Heart left ventricle (tissue), 16 donors: ENCODE data around the gene CACNA1G. TPM values are rescaled to one million over a fixed set of nuclear protein-coding genes. Genes with fewer than 3 reads are reported as not detected.

Source experiments
- ATAC-seq, 4 donors: fragments of 200-7000 bp; cut with Tn5 transposase; one replicate each; pipeline ENCODE4 v1.9.1; 2020 to 2022; ENCODE audit warnings: moderate library complexity in 4 of 4, mild to moderate bottlenecking in 3 of 4, moderate number of reproducible peaks in 1 of 4
- DNase-seq, 5 donors: peaks; one replicate each; pipeline ENCODE4 v3.0.0-alpha.2; 2020
- H3K27ac ChIP-seq, 12 donors: fragments of 200-600 bp; sonication (generic) in 4 of 12; one replicate each; pipeline versions ENCODE4 v1.5.0 to v1.8.0; 2016 to 2022; ENCODE audit warnings: mild to moderate bottlenecking in 2 of 12
- H3K27me3 ChIP-seq, 9 donors: fragments of 200-600 bp; sonication (generic) in 2 of 9; one replicate each; pipeline versions ENCODE4 v1.5.1 to v1.8.0; 2016 to 2022; ENCODE audit warnings: mild to moderate bottlenecking in 3 of 9
- H3K36me3 ChIP-seq, 9 donors: fragments of 200-600 bp; sonication (generic) in 2 of 9; one replicate each; pipeline versions ENCODE4 v1.5.0 to v1.8.0; 2018 to 2022; ENCODE audit warnings: mild to moderate bottlenecking in 2 of 9
- H3K4me1 ChIP-seq, 12 donors: fragments of 200-600 bp; sonication (generic) in 4 of 12; one replicate each; pipeline versions ENCODE4 v1.5.0 to v1.8.0; 2016 to 2022; ENCODE audit warnings: mild to moderate bottlenecking in 3 of 12
- H3K4me3 ChIP-seq, 12 donors: fragments of 200-600 bp; sonication (generic) in 4 of 12; one replicate each; pipeline versions ENCODE4 v1.5.0 to v1.8.0; 2017 to 2022; ENCODE audit warnings: mild to moderate bottlenecking in 9 of 12, moderate library complexity in 4 of 12
- H3K9me3 ChIP-seq, 12 donors: fragments of 200-600 bp; sonication (generic) in 4 of 12; one replicate each; pipeline versions ENCODE4 v1.5.0 to v1.8.0; 2016 to 2022; ENCODE audit warnings: mild to moderate bottlenecking in 1 of 12
- POLR2A ChIP-seq, 2 donors: fragments of 450-650 bp; IDR thresholded peaks; one replicate each; pipeline ENCODE4 v1.6.1; 2017; ENCODE audit warnings: antibody characterized with exemption in 2 of 2, mild to moderate bottlenecking in 2 of 2, moderate library complexity in 2 of 2
- WGBS, 4 donors: extraction: QIAGEN DNeasy Blood & Tissue Kit in 2 of 4; methylation state at CpG; one replicate each; pipeline versions ENCODE4 v1.1.5 to v1.1.7; 2013 to 2018; 5-methylcytosine and 5-hydroxymethylcytosine counted together
- intact Hi-C, 10 donors: fragments of 100-400 bp; cut with DNase I; formaldehyde crosslinking; loops; one replicate each; pipeline versions ENCODE4 v1.11.1 to v1.14.2; 2022
- polyA plus RNA-seq, 2 donors: library from polyadenylated mRNA; stranded (reverse); fragments of 200-250 nt; gene quantifications; one replicate each; pipeline ENCODE4 v1.2.3, GENCODE V29; 2013
- total RNA-seq, 9 donors: library from RNA; depleted of rRNA in 2 of 9; stranded (reverse); fragments of >200 nt in 2 of 9; fragmentation: NEBNext Ultra II Directional in 3 of 9; extraction: Animal tissue kit (Norgen Biotek cat#: 25700) in 3 of 9; gene quantifications; one replicate each; pipeline versions ENCODE4 v1.1.0 to v1.2.4, GENCODE V29; 2016 to 2023
- TF ChIP-seq, protein P1 (sequence below), 12 donors: fragments of 200-600 bp; sonication (generic) in 4 of 12; IDR thresholded peaks; one replicate each; pipeline versions ENCODE4 v1.5.0 to v1.8.0; 2018 to 2022; ENCODE audit warnings: antibody characterized with exemption in 12 of 12, mild to moderate bottlenecking in 5 of 12
- donor health status: ischemic (EF 13 %, LVEDD 7.1; RV severe dilation, severe dysfunction).
- donor health status: healthy with polysubstance abuse.
- donor health status: DM: no; HTN: yes; CAD: no.
- donor health status: DM: no; HTN: no; CAD: no.
- donor health status: ischemic (EF 25% LVEDD 6.9; RV normal size, moderate dysfunction).
- donor health status: ischemic (EF 25% LVEDD 5.7; RV mildly dilated, moderate dysfunction).
- donor health status: healthy.
- donor health status: DM: yes; HTN: yes; CAD: no.
- donor health status: ischemic (EF 35%, LVEDD 5.7; RV mildly dilated, moderate dysfunction).
- donor health status: nonischemic (EF 11% LVEDD 7.7; RV severe dilation, severe dysfunction).
- donor health status: DM: yes; HTN: yes; CAD: no.
- donor health status: PGD.
- donor health status: ischemic (EF 29% LVEDD 5.4; RV normal size, mild dysfunction).
- donor health status: nonischemic (EF 23%, LVEDD 6.1; RV moderate dilation, normal function).

Gene CACNA1G
- total and polyA plus RNA-seq, 11 donors = 0.02 to 0.48 (median 0.13) TPM; not detected in 1

GRCh38 chr17:50664788-50665458, 104.4 kb downstream of the CACNA1G start:
- DNase-seq (no peak), ATAC-seq (no peak)
- H3K36me3 ChIP-seq = no peaks in the 10 kb centered on the region
- no peaks in the 10 kb centered on the region for H3K9me3 ChIP-seq
- H3K27me3 ChIP-seq = no peaks in the 10 kb centered on the region
- H3K27ac ChIP-seq = no peak overlapping the region
- intact Hi-C loops = no loop called here
- TF ChIP-seq, protein P1, sequence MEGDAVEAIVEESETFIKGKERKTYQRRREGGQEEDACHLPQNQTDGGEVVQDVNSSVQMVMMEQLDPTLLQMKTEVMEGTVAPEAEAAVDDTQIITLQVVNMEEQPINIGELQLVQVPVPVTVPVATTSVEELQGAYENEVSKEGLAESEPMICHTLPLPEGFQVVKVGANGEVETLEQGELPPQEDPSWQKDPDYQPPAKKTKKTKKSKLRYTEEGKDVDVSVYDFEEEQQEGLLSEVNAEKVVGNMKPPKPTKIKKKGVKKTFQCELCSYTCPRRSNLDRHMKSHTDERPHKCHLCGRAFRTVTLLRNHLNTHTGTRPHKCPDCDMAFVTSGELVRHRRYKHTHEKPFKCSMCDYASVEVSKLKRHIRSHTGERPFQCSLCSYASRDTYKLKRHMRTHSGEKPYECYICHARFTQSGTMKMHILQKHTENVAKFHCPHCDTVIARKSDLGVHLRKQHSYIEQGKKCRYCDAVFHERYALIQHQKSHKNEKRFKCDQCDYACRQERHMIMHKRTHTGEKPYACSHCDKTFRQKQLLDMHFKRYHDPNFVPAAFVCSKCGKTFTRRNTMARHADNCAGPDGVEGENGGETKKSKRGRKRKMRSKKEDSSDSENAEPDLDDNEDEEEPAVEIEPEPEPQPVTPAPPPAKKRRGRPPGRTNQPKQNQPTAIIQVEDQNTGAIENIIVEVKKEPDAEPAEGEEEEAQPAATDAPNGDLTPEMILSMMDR (IDR thresholded peaks at IDR 0.05) = no peak
- no peak for TF ChIP-seq POLR2A (IDR thresholded peaks at IDR 0.05)
- no peak overlapping the region for H3K4me3 ChIP-seq
- H3K4me1 ChIP-seq = peaks cover 0 to 30% (median 23%) of the 10 kb centered on the region in 12 donors
- 72 to 79% (median 76%) methylated on average over 10 to 12 of the region's 12 CpGs for WGBS, 4 donors

GRCh38 chr17:50665838-50666237, 105.3 kb downstream of the CACNA1G start:
- no peak for TF ChIP-seq POLR2A (IDR thresholded peaks at IDR 0.05)
- TF ChIP-seq, protein P1 (IDR thresholded peaks at IDR 0.05) = no peak
- Histone ChIP-seq H3K36me3 (no peaks in the 10 kb centered on the region), H3K9me3 (no peaks in the 10 kb centered on the region), H3K4me3 (no peak overlapping the region), H3K4me1 (peaks cover 0 to 21% (median 14%) of the 10 kb centered on the region in 12 donors), H3K27me3 (no peaks in the 10 kb centered on the region), H3K27ac (no peak overlapping the region)
- intact Hi-C loops = no loop called here
- DNase-seq (no peak), ATAC-seq (no peak)
- 68 to 85% (median 74%) methylated on average over 5 of the region's 5 CpGs for WGBS, 4 donors

GRCh38 chr17:50666316-50666715, 105.8 kb downstream of the CACNA1G start:
- no peak overlapping the region for H3K4me3 ChIP-seq
- WGBS, 4 donors = 95 to 97% (median 96%) methylated on average over 8 of the region's 8 CpGs
- no peak overlapping the region for H3K27ac ChIP-seq
- H3K27me3 ChIP-seq = no peaks in the 10 kb centered on the region
- DNase-seq = no peak
- peaks cover 0 to 16% (median 9%) of the 10 kb centered on the region in 12 donors for H3K4me1 ChIP-seq
- intact Hi-C loops = no loop called here
- no peaks in the 10 kb centered on the region for H3K36me3 ChIP-seq
- TF ChIP-seq, protein P1 (IDR thresholded peaks at IDR 0.05) = no peak
- TF ChIP-seq POLR2A (IDR thresholded peaks at IDR 0.05) = no peak
- ATAC-seq = no peak
- no peaks in the 10 kb centered on the region for H3K9me3 ChIP-seq

DNA sequence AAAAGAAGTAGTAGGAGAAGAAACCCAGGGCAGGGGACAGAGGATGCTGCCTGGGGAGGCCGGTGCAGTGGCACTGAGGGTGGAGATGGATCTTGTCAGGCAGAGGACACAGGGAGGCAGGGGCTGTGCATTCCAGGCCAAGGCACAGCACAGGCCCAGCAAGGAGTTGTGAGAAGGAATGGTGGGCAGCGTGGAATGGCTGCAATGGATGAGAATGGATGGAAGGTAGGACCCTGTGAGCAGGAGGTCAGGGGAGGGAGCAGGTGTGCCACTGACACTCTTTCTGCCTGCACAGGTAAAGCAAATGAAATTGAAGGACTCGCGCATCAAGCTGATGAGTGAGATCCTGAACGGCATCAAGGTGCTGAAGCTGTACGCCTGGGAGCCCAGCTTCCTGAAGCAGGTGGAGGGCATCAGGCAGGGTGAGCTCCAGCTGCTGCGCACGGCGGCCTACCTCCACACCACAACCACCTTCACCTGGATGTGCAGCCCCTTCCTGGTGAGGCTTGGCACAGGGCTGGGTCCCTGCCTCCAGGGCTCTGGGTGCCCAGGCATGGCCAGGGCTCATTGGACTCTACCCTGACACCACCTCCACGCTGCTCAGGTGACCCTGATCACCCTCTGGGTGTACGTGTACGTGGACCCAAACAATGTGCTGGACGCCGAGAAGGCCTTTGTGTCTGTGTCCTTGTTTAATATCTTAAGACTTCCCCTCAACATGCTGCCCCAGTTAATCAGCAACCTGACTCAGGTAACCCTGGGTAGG, 106.9 kb downstream of the CACNA1G start:
- no peaks in the 10 kb centered on the region for H3K9me3 ChIP-seq
- ATAC-seq (peak in 1 of 4 donors; percentile 17), DNase-seq (no peak)
- H3K4me3 ChIP-seq = no peak overlapping the region
- WGBS, 4 donors = 94 to 98% (median 97%) methylated on average over 13 to 14 of the region's 14 CpGs
- H3K4me1 ChIP-seq = peaks cover 0 to 5% (median 0%) of the 10 kb centered on the region in 12 donors
- no peaks in the 10 kb centered on the region for H3K36me3 ChIP-seq
- intact Hi-C loops = no loop called here
- TF ChIP-seq, protein P1 (IDR thresholded peaks at IDR 0.05) = no peak
- no peak for TF ChIP-seq POLR2A (IDR thresholded peaks at IDR 0.05)
- no peak overlapping the region for H3K27ac ChIP-seq
- no peaks in the 10 kb centered on the region for H3K27me3 ChIP-seq
